Thyroid gland (tissue), 4 donors: ENCODE results near the gene EAF1. TPM values are rescaled to one million over a fixed set of nuclear protein-coding genes. Genes with fewer than 3 reads are reported as not detected.

Experiments
- DNase-seq, 2 donors: peaks; one replicate each; pipeline ENCODE4 v3.0.0-alpha.2; 2019
- H3K27ac ChIP-seq, 3 donors: fragments of 200-600 bp; sonication (generic); 1 replicate in 2 of 3; 2 replicates in 1 of 3; pipeline ENCODE4 v1.5.1; 2016 to 2019; ENCODE audit warnings: mild to moderate bottlenecking in 1 of 3, moderate library complexity in 1 of 3
- H3K27me3 ChIP-seq: fragments of 200-600 bp; sonication (generic); one replicate; pipeline ENCODE4 v1.5.1; 2019
- H3K36me3 ChIP-seq, 2 donors: fragments of 200-600 bp; sonication (generic); one replicate each; pipeline ENCODE4 v1.5.1; 2016 to 2019
- H3K4me1 ChIP-seq, 2 donors: fragments of 200-600 bp; sonication (generic); one replicate each; pipeline ENCODE4 v1.5.1; 2017 to 2019
- H3K4me3 ChIP-seq, 3 donors: fragments of 200-600 bp; sonication (generic); replicated peaks in 1 of 3; 1 replicate in 2 of 3; 2 replicates in 1 of 3; pipeline ENCODE4 v1.5.1; 2016; ENCODE audit warnings: mild to moderate bottlenecking in 1 of 3
- H3K9me3 ChIP-seq: fragments of 200-600 bp; sonication (generic); one replicate; pipeline ENCODE4 v1.5.1; 2017
- POLR2A ChIP-seq, 2 donors: fragments of 450-650 bp; IDR thresholded peaks; one replicate each; pipeline ENCODE4 v1.6.1; 2017; ENCODE audit warnings: antibody characterized with exemption in 2 of 2, mild to moderate bottlenecking in 2 of 2, moderate library complexity in 1 of 2
- WGBS, 2 donors: methylation state at CpG; one replicate each; pipeline ENCODE4 v1.1.5; 2017; 5-methylcytosine and 5-hydroxymethylcytosine counted together
- intact Hi-C: fragments of 100-400 bp; cut with DNase I; formaldehyde crosslinking; loops from one replicate; pipeline ENCODE4 v1.15.1; 2023
- total RNA-seq, 4 donors: library from RNA; depleted of rRNA; stranded (reverse); fragments of >200 nt; gene quantifications; one replicate each; pipeline ENCODE4 v1.2.3, GENCODE V29; 2016
- TF ChIP-seq, protein P1 (sequence below), 6 experiments: fragments of 200-600 bp in 3 of 6; fragments of 450-650 bp in 3 of 6; sonication (generic) in 3 of 6; IDR thresholded peaks; one replicate each; pipeline ENCODE4 v1.5.1; 2016 to 2019; ENCODE audit warnings: antibody characterized with exemption in 6 of 6, mild to moderate bottlenecking in 2 of 6, inconsistent platforms in 1 of 6, moderate library complexity in 1 of 6

Gene EAF1
- total RNA-seq: 10 to 100 TPM; 15.2 to 24.7 (median 22.3) TPM

DNA sequence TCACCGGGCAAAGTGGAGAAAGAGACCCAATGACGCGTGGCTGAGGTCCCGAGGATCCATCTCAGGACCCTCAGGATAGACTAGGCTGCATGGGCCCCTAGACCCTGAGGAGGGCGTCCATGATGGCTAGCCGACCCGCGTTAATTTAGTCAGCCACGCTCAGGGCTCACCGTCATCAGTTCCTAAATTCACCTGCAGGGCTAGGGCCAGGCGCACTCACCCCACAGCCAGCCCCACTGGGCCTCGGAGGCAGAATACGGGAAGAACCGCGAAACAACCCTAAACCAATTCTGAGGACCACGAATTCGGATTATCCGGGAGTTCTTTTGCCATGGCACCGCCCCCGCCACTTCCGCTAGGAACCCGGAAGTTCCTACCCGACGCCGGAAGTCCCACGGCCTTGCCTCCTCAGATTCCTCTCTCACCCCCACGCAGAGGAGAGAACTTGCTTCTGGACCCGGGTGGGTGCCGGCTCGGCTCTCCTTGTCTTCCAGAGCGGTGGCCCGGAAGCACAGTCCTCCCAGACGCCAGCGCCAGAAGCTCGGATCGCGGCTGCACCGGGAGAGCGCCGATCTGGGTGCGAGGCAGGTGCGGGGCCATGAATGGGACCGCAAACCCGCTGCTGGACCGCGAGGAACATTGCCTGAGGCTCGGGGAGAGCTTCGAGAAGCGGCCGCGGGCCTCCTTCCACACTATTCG, at the start of gene EAF1, which contains the start of gene METTL6:
EAF1 (plus strand) TSS at position 417 of the 699 bp plus-strand sequence; CDS start at position 599, 182 bp downstream.
METTL6 (minus strand) TSS at position 363 of the 699 bp plus-strand sequence. CDS start 1,033 bp downstream, outside the sequence.
- WGBS, 2 donors: 0 to 2% methylated on average over 20 to 52 of the region's 52 CpGs
- Histone ChIP-seq H3K36me3 (peaks cover 0 to 7% of the 10 kb centered on the region in 2 donors), H3K27ac (peak within 1 kb of the TSS in 2 of 3 donors; percentile 62 to 78), H3K4me3 (peak within 1 kb of the TSS; percentile 71 to 98 (median 82)), H3K9me3 (no peaks in the 10 kb centered on the region), H3K27me3 (no peaks in the 10 kb centered on the region), H3K4me1 (peaks cover 17 to 21% of the 10 kb centered on the region in 2 donors)
- intact Hi-C loops: loop anchor here (5.0 kb wide), 1 partner anchor 130 kb away; no protein-coding TSS in a partner anchor
- TF ChIP-seq POLR2A (IDR thresholded peaks at IDR 0.05): peak in 1 of 2 donors; percentile 35
- TF ChIP-seq, protein P1, sequence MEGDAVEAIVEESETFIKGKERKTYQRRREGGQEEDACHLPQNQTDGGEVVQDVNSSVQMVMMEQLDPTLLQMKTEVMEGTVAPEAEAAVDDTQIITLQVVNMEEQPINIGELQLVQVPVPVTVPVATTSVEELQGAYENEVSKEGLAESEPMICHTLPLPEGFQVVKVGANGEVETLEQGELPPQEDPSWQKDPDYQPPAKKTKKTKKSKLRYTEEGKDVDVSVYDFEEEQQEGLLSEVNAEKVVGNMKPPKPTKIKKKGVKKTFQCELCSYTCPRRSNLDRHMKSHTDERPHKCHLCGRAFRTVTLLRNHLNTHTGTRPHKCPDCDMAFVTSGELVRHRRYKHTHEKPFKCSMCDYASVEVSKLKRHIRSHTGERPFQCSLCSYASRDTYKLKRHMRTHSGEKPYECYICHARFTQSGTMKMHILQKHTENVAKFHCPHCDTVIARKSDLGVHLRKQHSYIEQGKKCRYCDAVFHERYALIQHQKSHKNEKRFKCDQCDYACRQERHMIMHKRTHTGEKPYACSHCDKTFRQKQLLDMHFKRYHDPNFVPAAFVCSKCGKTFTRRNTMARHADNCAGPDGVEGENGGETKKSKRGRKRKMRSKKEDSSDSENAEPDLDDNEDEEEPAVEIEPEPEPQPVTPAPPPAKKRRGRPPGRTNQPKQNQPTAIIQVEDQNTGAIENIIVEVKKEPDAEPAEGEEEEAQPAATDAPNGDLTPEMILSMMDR (IDR thresholded peaks at IDR 0.05): peak in 2 of 6 experiments; percentile 13 to 27
- DNase-seq: peak; percentile 84 to 86

DNA sequence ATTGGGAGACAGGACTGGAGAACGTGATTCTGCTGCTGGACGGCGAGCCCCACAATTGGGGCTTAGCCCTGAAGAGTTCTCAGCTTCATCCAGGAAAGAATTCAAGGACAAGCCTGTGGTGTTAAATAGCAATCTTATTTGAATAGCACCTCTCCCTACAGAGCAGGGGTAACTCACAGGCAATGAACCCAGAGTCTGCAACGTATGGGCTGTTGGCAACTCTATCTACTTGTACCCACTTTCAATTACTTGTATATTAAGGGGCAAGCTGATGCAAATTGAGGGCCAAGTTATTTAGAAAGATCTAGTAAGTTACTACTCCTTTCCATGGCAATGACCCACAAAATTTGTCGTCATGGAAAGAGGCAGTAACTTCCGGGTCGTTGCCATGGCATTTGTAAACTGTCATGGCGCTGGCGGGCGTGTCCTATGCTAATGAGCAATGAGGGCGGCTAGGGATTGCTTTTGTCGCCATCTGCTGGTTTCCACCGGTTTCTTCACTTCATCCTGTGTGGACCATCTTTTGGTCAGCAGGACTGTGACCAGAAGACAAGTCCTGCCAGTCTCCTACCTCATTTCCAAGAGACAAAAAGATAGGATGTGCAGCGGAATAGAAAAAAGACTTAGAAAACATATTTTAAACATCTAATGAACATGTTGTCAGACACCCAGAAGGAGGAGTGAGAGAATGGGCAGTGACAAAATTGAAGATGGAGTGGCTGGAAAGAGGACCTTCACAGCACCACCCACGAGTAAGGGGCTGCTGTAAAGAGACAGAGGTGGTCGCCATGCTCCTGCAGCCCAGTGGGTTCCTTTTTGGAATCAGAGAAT, 49.2 kb upstream of the EAF1 start:
- WGBS, 2 donors: 24 to 27% methylated on average over 16 of the region's 16 CpGs
- intact Hi-C loops: no loop called here

DNA sequence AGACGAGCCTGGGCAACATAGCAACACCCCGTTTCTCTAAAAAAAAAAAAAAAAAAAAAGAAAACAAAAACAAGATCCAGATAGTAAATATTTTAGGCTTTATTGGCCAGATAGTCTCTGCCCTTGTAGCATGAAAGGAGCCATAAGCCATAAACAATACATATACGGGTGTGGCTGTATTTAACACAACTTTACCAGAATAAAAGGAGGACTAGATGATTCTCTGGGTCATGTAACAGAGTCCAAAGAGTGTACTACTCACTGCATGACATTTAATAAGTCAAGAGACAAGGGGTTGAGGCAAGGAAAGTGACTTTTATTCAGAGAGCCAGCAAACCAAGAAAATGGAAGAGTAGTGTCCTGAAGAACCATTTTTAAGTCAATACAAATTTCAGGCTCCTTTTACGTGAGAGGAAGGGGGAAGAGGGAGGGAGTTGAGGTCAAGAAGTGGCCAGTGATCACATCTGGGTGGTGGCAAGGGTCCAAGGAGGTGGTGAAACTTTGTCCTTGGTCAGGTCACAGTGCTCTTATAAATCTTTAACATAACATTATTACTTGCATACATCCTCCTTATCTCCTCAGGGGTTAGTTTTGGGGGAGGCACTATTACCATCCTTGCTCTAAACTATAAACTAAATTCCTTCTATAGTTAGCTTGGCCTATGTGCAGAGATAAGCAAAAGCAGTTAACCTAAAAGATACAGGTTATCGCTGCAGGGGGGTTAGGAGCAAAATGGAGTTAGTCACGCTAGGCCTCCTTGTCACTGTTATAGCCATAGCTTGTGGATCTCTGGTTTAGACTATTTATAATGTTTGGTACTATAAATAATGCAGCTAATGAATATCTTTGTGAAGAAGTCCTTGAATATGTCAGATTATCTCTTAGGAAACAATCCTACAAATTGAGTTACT, 46.2 kb upstream of the EAF1 start:
- Histone ChIP-seq H3K27me3 (no peaks in the 10 kb centered on the region), H3K4me1 (peaks cover 11 to 14% of the 10 kb centered on the region in 2 donors), H3K4me3 (no peak overlapping the region), H3K9me3 (no peaks in the 10 kb centered on the region), H3K36me3 (no peaks in the 10 kb centered on the region), H3K27ac (no peak overlapping the region)
- no peak for DNase-seq
- intact Hi-C loops: loop anchor here (5.0 kb wide), 1 partner anchor 114 kb away; no protein-coding TSS in a partner anchor
- TF ChIP-seq POLR2A (IDR thresholded peaks at IDR 0.05): no peak
- TF ChIP-seq, protein P1 (IDR thresholded peaks at IDR 0.05): no peak
- WGBS, 2 donors: 78 to 87% methylated on average over 6 of the region's 6 CpGs

More for the DNA sequence above, 49.2 kb upstream of the EAF1 start:
- TF ChIP-seq, protein P1 (IDR thresholded peaks at IDR 0.05): peak; percentile 53 to 93 (median 83)
- no peak for TF ChIP-seq POLR2A (IDR thresholded peaks at IDR 0.05)
- peak overlapping the region; percentile 68 to 100 (median 84) for H3K27ac ChIP-seq
- no peaks in the 10 kb centered on the region for H3K27me3 ChIP-seq
- peaks cover 11 to 12% of the 10 kb centered on the region in 2 donors for H3K4me1 ChIP-seq
- H3K4me3 ChIP-seq: no peak overlapping the region
- no peaks in the 10 kb centered on the region for H3K36me3 ChIP-seq
- no peaks in the 10 kb centered on the region for H3K9me3 ChIP-seq
- peak; percentile 89 to 96 for DNase-seq

DNA sequence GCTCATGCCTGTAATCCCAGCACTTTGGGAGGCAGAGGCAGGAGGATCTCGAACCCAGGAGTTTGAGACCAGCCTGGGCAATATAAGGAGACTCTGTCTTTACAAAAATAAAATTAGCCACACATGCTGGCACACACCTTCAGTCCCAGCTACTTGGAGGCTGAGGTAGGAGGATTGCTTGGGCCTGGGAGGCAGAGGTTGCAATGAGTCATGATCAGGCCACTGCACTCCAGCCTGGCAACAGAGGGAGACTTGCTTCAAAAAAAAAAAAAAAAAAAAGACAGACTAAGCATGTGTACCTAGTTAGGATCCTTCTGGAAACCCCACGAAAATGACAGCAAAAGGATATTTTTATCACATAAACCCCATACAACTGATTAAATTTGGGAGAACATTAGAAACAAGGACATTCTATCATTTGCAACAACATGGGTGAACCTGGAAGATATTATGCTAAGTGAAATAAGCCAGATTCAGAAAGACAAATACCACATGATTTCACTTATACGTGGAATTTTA, 44.9 kb upstream of the EAF1 start:
- Histone ChIP-seq H3K4me1 (peaks cover 7 to 15% of the 10 kb centered on the region in 2 donors), H3K9me3 (no peaks in the 10 kb centered on the region), H3K27me3 (no peaks in the 10 kb centered on the region), H3K36me3 (no peaks in the 10 kb centered on the region), H3K4me3 (no peak overlapping the region), H3K27ac (no peak overlapping the region)
- TF ChIP-seq POLR2A (IDR thresholded peaks at IDR 0.05): no peak
- TF ChIP-seq, protein P1 (IDR thresholded peaks at IDR 0.05): no peak
- 85 to 87% methylated on average over 3 of the region's 3 CpGs for WGBS, 2 donors
- intact Hi-C loops: loop anchor here (5.0 kb wide), 1 partner anchor 115 kb away; no protein-coding TSS in a partner anchor
- DNase-seq: no peak
